Fibroblast of mammary gland (primary cell): ENCODE measurements around the gene PHPT1.
A peak's percentile ranks its signal among the peaks of the same experiment; 100 is the strongest.
"Not testable (repeated sequence)": the region's sequence is repeated elsewhere in the genome, so short reads cannot be mapped to it uniquely, and the experiment has no call there.

Source experiments
- DNase-seq: peaks from one replicate; pipeline ENCODE4 v3.0.0-alpha.2; 2010; ENCODE audit warnings: low read depth
- H3K4me3 ChIP-seq: 2 replicates; pipeline ENCODE4 v1.5.1; 2011; ENCODE audit warnings: low read depth, mild to moderate bottlenecking, low read length, moderate library complexity; ENCODE audit not compliant: control insufficient read depth
- TF ChIP-seq, protein P1 (sequence below): conservative IDR thresholded peaks from 2 replicates; pipeline ENCODE4 v1.5.1; 2011; ENCODE audit warnings: low read depth, low read length, inconsistent platforms; ENCODE audit not compliant: control insufficient read depth, insufficient read depth

The PHPT1 gene

DNA sequence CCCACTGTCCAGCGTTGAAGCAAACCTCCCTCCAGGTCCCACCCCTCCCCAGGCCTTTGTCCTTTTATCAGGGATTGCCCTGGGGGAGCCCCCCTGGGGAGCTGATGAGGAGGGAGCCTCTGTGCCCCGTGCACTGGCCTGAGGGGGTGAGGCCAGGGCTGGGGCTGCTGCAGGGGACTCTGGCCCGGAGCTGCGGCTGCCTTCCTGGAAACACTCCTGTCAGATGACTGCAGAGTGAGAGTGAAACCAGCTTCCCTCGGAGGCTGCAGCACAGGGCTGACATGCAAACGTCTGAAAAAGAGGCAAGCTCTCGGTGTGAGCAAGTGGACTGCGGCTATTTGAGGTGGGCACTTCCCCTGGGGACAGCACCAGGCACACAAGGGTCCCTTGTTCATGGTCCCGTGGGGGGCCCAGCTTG is 32.5 kb downstream of the PHPT1 start:
- H3K4me3 ChIP-seq, result no peak overlapping the region
- TF ChIP-seq, protein P1, sequence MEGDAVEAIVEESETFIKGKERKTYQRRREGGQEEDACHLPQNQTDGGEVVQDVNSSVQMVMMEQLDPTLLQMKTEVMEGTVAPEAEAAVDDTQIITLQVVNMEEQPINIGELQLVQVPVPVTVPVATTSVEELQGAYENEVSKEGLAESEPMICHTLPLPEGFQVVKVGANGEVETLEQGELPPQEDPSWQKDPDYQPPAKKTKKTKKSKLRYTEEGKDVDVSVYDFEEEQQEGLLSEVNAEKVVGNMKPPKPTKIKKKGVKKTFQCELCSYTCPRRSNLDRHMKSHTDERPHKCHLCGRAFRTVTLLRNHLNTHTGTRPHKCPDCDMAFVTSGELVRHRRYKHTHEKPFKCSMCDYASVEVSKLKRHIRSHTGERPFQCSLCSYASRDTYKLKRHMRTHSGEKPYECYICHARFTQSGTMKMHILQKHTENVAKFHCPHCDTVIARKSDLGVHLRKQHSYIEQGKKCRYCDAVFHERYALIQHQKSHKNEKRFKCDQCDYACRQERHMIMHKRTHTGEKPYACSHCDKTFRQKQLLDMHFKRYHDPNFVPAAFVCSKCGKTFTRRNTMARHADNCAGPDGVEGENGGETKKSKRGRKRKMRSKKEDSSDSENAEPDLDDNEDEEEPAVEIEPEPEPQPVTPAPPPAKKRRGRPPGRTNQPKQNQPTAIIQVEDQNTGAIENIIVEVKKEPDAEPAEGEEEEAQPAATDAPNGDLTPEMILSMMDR, result no peak
- DNase-seq, result no peak

DNA sequence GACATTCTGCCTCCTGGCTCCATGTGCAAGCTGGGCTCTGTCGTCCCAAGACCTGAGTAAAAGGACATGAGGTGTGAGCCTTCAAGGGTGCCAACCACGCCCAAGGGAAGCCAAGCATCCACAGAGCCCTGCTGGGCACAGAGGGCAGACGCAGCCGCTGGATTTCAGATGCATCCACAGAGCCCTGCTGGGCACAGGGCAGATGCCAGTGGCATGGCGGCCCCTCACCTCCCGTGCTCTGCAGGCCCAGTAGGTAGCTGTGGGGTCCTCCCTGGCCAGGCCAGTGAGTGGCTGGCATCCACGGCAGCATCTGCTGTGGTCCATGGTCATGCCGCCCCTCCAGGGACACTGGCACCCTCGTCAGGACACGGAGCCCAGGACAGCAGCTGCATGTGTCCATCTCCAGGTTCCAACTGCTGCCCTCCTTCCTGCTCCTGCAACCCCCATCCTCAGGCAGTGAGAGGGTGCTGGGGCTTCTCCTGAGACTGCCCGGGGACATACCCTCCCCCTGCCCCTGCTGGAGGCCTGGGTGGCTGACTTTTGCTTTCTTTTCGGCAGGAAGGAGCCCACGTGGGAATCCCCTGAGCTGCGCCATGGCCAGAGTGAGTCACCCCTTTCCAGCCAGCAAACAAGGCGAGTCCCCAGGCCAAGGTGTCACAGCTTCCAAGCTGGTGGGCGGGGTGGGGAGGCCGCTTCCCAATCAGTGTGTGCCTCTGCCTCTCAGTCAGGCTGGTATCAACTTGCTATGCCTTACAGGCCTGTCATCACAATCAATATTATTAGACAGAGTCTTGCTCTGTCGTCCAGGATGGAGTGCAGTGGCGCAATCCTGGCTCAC is 33.1 kb downstream of the PHPT1 start:
- peak; percentile 85 for DNase-seq
- TF ChIP-seq, protein P1, result no peak
- H3K4me3 ChIP-seq, result no peak overlapping the region

DNA sequence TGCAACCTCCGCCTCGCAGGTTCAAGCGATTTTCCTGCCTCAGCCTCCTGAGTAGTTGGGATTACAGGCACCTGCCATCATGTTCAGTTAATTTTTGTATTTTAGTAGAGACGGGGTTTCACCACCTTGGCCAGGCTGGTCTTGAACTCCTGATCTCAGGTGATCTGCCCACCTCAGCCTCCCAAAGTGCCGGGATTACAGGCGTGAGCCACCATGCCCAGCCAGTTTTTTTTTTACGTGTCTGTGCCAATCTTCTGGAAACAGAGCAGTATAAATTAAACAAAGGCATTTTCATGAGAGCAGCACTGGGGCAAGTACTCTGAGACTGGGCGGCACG is 33.7 kb downstream of the PHPT1 start:
- DNase-seq, H3K4me3 ChIP-seq: not testable (repeated sequence)

DNA sequence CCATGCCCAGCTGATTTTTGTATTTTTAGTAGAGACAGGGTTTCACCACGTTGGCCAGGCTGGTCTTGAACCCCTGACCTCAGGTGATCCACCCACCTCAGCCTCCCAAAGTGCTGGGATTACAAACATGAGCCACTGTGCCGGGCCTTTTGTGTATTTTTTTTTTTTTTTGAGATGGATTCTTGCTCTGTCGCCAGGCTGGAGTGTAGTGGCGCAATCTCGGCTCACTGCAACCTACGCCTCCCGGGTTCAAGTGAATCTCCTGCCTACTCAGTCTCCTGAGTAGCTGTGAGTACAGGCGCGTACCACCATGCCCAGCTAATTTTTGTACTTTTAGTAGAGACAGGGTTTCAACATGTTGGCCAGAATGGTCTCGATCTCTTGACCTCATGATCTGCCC is 34.5 kb downstream of the PHPT1 start:
- not testable (repeated sequence) for H3K4me3 ChIP-seq, DNase-seq

DNA sequence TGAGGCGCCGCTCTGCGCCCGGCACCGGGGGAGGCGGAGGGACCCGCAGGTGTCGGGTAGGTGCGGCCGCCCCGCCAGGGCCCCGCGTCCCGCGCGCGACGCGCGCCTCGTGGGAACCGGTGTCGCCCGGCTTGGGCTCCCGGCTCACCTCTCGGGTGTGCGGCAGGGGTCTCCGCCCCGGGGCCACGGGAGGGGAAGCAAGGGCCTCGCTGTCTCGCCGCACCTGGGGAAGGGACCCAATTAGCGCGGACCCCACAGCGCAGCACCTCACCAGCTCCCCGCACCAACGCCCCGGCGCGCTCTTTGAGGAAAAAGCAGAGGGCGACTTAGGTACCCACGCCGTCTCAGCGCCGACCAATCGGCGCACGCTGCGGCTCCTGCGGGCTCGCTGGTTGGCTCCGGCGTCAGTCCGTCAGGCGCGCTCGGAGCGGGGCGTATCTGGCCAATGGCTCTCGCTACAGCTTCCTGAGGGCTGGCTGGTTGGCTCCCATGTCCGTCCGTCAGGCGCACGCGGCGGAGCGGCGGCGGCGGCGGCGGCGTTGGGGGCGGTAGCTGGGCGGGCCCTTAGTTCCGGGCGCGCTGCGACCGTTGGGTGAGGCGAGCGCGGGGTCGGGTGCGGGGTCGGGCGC is 36.9 kb downstream of the PHPT1 start, which contains the start of gene TRAF2:
TSS of gene TRAF2 (plus strand) at position 567 of the 629 bp plus-strand sequence. CDS start 12,225 bp downstream, outside the sequence.
- H3K4me3 ChIP-seq, result peak within 1 kb of the TSS; percentile 63
- TF ChIP-seq, protein P1, result no peak
- DNase-seq, result peak; percentile 99

DNA sequence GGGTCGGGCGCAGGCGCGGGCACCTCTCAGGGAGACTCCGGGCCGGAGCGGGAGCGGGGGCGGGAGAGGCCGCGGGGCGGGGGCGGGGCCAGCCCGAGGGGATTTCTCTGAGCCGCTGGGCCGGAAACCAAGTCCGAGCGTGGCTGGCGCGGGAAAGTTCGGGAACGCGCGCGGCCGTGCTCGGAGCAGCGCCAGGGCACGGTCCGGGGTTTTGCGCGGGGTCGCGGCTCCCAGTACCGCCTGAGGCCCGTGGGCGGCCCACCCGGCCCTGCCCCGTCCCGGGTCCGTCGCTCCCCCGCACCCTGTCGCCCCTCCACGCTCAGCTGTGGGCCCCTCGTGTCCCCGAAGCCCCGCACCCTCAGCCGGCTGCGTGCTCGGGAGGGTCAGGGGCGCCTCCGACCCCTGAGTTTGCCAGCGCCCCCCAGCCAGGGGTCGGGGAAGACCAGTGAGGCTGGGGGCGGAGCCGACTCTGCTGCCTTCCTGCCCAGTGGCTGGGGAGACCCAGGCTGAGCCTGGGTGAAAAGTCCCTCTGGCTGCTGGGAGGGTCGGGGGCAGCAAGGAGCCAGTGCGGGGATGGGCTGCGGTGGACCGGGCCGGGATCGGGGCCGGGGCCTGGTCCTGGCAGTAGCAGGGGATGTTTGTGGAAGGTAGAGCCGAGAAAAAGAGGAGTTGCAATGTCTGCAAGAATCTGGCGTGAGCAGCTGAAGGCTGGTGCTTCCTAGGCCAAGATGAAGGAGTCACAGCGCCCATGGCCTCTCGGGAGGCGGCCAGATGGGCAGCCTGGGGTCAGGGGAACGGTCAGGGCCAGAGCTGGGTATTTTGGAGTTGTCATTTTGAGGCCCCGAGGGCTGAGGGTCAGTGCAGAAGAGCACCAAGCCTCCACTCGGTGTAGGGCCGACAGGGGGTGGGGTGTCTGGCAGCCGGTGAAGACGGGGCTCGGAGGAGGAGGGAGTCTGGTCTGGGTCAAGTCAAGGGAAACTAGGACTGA is 37.7 kb downstream of the PHPT1 start:
- TF ChIP-seq, protein P1, result no peak
- DNase-seq, result peak; percentile 19
- H3K4me3 ChIP-seq, result peak overlapping the region; percentile 63

DNA sequence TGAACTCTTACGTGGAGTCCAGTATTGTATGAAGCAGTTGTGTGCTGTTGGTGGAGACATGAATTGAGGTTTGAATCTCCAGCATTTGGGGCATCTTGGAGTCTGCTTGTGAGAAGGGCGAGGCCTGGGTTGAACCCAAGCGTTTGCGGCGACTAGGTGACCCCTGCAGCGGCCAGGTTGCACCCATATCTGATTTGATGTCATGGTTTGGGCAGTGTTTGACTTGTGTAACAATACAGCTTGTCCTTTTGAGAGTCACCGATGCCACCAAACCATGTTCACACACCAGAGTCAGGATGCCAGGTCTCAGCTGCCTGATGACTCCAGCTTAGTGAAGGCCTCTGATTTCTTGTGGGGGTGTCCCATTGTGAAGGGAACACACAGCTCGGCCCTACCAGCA is 39.2 kb downstream of the PHPT1 start:
- TF ChIP-seq, protein P1, result no peak
- no peak overlapping the region for H3K4me3 ChIP-seq
- no peak for DNase-seq
